Measurements from ENCODE around the gene CDT1. TPM values are rescaled to one million over a fixed set of nuclear protein-coding genes. Genes with fewer than 3 reads are reported as not detected.

The CDT1 gene
- total and polyA plus RNA-seq, 2 experiments from 2014 or later: 32.6 to 187 TPM

DNA sequence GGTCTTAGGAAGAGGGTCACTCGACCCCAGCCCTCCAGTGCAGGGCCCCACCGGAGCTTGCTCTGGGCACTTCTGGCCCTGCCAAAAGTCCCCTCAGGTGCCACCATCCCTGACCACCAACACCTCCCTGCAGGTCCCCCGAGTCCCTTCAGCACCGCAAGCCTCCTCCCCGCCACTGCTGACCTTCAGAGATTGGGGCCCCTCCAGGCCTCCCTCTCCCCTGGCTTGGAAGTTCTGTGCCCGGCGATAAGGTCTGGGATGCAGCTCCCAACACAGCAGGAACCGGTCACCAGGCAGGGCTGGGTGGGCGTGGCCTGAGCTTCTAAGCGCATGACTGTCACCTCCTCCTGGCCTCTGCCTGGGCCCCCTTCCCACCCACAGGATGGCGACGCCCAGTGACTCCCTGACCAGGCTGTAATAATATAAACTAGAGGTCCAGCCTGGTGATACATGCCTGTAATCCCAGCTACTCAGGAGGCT, 29.7 kb upstream of the CDT1 start:
- Mint-ChIP-seq H3K27ac (no peak overlapping the region), H3K4me3 (no peak overlapping the region), H3K4me1 (peaks cover 41% of the 10 kb centered on the region), H3K36me3 (ENCODE audit: low read depth) (no peaks in the 10 kb centered on the region), H3K27me3 (ENCODE audit: insufficient read depth, low read depth, poor library complexity) (peaks cover 25% of the 10 kb centered on the region), H3K9me3 (no peaks in the 10 kb centered on the region; the same call in 2 of the 3 replicates)
- Histone ChIP-seq H3K27ac (ENCODE audit: low read depth) (no peak overlapping the region), H2AFZ (no peak overlapping the region), H3K4me1 (ENCODE audit: insufficient read depth) (peaks cover 38% of the 10 kb centered on the region), H4K20me1 (replicated peaks; ENCODE audit: insufficient read depth) (no peaks in the 10 kb centered on the region), H3K79me2 (replicated peaks; ENCODE audit: insufficient read depth) (peaks cover 46% of the 10 kb centered on the region), H3K4me3 (no peak overlapping the region), H3K27me3 (ENCODE audit: insufficient read depth) (no peaks in the 10 kb centered on the region), H3K36me3 (ENCODE audit: insufficient read depth) (no peaks in the 10 kb centered on the region), H3K9me2 (ENCODE audit: insufficient read depth) (no peaks in the 10 kb centered on the region), H3K4me2 (no peak overlapping the region), H3F3A (replicated peaks; ENCODE audit: low read depth) (peaks cover 9% of the 10 kb centered on the region; the same call in 1 of the 2 replicates)
- ATAC-seq (no peak), DNase-seq (ENCODE audit: low spot score) (peak; percentile 51)
- no peak for TF ChIP-seq POLR2AphosphoS5 (IDR thresholded peaks at IDR 0.05; ENCODE audit: low read depth)

DNA sequence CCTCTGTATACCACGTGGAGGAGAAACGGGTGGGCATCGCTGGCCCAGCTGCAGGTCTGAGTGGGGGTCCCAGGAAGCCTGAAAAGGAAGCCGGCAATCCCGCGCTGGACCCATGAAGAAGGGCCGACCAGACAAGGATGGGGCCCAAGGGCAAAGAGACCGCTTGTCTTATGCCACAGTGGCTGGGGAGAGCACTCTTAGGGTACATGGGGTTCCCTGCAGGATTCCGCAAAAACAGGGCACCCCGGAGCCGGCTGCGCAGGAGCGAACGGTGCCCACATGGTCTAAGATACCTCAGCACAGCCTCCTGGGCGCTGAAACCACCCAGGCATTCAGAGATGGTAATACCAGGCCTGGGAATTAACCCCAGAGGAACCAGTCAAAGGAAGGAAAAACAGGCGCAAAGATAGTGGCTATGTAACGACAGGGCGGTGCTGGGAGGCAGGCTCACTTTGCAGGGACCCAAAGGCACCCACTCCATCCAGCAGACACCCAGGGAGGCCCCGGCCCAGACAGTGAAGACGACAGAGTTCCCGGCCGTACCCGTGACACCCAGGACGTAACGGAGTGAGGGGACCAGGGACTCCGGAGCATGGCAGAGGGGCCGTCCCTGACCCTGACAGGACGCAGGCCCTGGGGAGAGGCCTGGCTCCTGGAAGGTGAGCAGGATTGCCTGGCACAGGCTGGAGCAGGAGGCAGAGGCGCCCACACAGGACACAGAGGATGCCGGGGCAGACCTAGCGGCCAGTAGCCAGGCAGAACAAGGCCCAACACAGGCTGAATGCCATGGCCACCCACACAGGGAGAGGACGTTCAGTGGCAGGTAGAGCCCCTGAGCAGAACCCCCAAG, 28.8 kb upstream of the CDT1 start:
- H3K4me1 Mint-ChIP-seq: peaks cover 39% of the 10 kb centered on the region
- H3K4me1 ChIP-seq (ENCODE audit: insufficient read depth): peaks cover 31% of the 10 kb centered on the region; the same call in 1 of the 2 replicates
- peaks cover 21% of the 10 kb centered on the region for H3K27me3 Mint-ChIP-seq (ENCODE audit: insufficient read depth, low read depth, poor library complexity)
- no peaks in the 10 kb centered on the region; the same call in 2 of the 3 replicates for H3K9me3 Mint-ChIP-seq
- no peak for DNase-seq (ENCODE audit: low spot score)
- no peak overlapping the region for H2AFZ ChIP-seq
- peak overlapping the region; percentile 32; the same call in 1 of the 2 replicates for H3K27ac ChIP-seq (ENCODE audit: low read depth)
- H3K27me3 ChIP-seq (ENCODE audit: insufficient read depth): no peaks in the 10 kb centered on the region
- H4K20me1 ChIP-seq (replicated peaks; ENCODE audit: insufficient read depth): no peaks in the 10 kb centered on the region
- H3K4me2 ChIP-seq: no peak overlapping the region
- no peaks in the 10 kb centered on the region for H3K9me2 ChIP-seq (ENCODE audit: insufficient read depth)
- H3K27ac Mint-ChIP-seq: no peak overlapping the region
- H3K79me2 ChIP-seq (replicated peaks; ENCODE audit: insufficient read depth): peaks cover 49% of the 10 kb centered on the region
- H3K36me3 ChIP-seq (ENCODE audit: insufficient read depth): no peaks in the 10 kb centered on the region
- H3F3A ChIP-seq (replicated peaks; ENCODE audit: low read depth): 0 out of 2 replicates have a peak, but pooled peaks cover 3% of the 10 kb centered on the region
- no peak overlapping the region for H3K4me3 ChIP-seq
- ATAC-seq: no peak
- H3K36me3 Mint-ChIP-seq (ENCODE audit: low read depth): no peaks in the 10 kb centered on the region
- no peak overlapping the region for H3K4me3 Mint-ChIP-seq
- TF ChIP-seq STAT1 (IDR thresholded peaks at IDR 0.05; ENCODE audit: unreplicated experiment) (no peak), POLR2AphosphoS5 (IDR thresholded peaks at IDR 0.05; ENCODE audit: low read depth) (no peak), JUNB (IDR thresholded peaks at IDR 0.05; ENCODE audit: unreplicated experiment) (no peak), CREB1 (CRISPR knock-in tag; IDR thresholded peaks at IDR 0.05; ENCODE audit: low read depth) (no peak), NANOG (IDR thresholded peaks at IDR 0.05; ENCODE audit: borderline replicate concordance) (no peak), ZNF331 (CRISPR knock-in tag; IDR thresholded peaks at IDR 0.05; ENCODE audit: low read depth) (no peak), EZH2phosphoT487 (IDR thresholded peaks at IDR 0.05; ENCODE audit: unreplicated experiment) (no peak)
- TF ChIP-seq, protein P1, sequence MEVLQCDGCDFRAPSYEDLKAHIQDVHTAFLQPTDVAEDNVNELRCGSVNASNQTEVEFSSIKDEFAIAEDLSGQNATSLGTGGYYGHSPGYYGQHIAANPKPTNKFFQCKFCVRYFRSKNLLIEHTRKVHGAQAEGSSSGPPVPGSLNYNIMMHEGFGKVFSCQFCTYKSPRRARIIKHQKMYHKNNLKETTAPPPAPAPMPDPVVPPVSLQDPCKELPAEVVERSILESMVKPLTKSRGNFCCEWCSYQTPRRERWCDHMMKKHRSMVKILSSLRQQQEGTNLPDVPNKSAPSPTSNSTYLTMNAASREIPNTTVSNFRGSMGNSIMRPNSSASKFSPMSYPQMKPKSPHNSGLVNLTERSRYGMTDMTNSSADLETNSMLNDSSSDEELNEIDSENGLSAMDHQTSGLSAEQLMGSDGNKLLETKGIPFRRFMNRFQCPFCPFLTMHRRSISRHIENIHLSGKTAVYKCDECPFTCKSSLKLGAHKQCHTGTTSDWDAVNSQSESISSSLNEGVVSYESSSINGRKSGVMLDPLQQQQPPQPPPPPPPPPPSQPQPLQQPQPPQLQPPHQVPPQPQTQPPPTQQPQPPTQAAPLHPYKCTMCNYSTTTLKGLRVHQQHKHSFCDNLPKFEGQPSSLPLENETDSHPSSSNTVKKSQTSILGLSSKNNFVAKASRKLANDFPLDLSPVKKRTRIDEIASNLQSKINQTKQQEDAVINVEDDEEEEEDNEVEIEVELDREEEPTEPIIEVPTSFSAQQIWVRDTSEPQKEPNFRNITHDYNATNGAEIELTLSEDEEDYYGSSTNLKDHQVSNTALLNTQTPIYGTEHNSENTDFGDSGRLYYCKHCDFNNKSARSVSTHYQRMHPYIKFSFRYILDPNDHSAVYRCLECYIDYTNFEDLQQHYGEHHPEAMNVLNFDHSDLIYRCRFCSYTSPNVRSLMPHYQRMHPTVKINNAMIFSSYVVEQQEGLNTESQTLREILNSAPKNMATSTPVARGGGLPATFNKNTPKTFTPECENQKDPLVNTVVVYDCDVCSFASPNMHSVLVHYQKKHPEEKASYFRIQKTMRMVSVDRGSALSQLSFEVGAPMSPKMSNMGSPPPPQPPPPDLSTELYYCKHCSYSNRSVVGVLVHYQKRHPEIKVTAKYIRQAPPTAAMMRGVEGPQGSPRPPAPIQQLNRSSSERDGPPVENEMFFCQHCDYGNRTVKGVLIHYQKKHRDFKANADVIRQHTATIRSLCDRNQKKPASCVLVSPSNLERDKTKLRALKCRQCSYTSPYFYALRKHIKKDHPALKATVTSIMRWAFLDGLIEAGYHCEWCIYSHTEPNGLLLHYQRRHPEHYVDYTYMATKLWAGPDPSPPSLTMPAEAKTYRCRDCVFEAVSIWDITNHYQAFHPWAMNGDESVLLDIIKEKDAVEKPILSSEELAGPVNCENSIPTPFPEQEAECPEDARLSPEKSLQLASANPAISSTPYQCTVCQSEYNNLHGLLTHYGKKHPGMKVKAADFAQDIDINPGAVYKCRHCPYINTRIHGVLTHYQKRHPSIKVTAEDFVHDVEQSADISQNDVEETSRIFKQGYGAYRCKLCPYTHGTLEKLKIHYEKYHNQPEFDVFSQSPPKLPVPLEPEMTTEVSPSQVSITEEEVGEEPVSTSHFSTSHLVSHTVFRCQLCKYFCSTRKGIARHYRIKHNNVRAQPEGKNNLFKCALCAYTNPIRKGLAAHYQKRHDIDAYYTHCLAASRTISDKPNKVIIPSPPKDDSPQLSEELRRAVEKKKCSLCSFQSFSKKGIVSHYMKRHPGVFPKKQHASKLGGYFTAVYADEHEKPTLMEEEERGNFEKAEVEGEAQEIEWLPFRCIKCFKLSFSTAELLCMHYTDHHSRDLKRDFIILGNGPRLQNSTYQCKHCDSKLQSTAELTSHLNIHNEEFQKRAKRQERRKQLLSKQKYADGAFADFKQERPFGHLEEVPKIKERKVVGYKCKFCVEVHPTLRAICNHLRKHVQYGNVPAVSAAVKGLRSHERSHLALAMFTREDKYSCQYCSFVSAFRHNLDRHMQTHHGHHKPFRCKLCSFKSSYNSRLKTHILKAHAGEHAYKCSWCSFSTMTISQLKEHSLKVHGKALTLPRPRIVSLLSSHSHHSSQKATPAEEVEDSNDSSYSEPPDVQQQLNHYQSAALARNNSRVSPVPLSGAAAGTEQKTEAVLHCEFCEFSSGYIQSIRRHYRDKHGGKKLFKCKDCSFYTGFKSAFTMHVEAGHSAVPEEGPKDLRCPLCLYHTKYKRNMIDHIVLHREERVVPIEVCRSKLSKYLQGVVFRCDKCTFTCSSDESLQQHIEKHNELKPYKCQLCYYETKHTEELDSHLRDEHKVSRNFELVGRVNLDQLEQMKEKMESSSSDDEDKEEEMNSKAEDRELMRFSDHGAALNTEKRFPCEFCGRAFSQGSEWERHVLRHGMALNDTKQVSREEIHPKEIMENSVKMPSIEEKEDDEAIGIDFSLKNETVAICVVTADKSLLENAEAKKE (CRISPR knock-in tag; IDR thresholded peaks at IDR 0.05): no peak
- TF ChIP-seq, protein P2, sequence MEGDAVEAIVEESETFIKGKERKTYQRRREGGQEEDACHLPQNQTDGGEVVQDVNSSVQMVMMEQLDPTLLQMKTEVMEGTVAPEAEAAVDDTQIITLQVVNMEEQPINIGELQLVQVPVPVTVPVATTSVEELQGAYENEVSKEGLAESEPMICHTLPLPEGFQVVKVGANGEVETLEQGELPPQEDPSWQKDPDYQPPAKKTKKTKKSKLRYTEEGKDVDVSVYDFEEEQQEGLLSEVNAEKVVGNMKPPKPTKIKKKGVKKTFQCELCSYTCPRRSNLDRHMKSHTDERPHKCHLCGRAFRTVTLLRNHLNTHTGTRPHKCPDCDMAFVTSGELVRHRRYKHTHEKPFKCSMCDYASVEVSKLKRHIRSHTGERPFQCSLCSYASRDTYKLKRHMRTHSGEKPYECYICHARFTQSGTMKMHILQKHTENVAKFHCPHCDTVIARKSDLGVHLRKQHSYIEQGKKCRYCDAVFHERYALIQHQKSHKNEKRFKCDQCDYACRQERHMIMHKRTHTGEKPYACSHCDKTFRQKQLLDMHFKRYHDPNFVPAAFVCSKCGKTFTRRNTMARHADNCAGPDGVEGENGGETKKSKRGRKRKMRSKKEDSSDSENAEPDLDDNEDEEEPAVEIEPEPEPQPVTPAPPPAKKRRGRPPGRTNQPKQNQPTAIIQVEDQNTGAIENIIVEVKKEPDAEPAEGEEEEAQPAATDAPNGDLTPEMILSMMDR (conservative IDR thresholded peaks at IDR 0.05; ENCODE audit: low read depth in 2 of 2): no peak
- TF ChIP-seq, protein P3, sequence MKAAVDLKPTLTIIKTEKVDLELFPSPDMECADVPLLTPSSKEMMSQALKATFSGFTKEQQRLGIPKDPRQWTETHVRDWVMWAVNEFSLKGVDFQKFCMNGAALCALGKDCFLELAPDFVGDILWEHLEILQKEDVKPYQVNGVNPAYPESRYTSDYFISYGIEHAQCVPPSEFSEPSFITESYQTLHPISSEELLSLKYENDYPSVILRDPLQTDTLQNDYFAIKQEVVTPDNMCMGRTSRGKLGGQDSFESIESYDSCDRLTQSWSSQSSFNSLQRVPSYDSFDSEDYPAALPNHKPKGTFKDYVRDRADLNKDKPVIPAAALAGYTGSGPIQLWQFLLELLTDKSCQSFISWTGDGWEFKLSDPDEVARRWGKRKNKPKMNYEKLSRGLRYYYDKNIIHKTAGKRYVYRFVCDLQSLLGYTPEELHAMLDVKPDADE (IDR thresholded peaks at IDR 0.05): no peak
